Activated naive CD4-positive, alpha-beta T cell treated with anti-CD3 and anti-CD28 coated beads for 36 hours (primary cell): ENCODE measurements around the gene THSD4. TPM values are rescaled to one million over a fixed set of nuclear protein-coding genes. Genes with fewer than 3 reads are reported as not detected.
"Not testable (repeated sequence)": the region's sequence is repeated elsewhere in the genome, so short reads cannot be mapped to it uniquely, and the experiment has no call there.

Source experiments
- CTCF ChIA-PET: fragments of 350-600 bp; sonication (Branson Sonifier 250); formaldehyde crosslinking; loops from one replicate; lab custom pipeline; 2021; ENCODE audit warnings: antibody characterized with exemption; lab: Charles Lee
- DNase-seq: peaks from one replicate; pipeline ENCODE4 v3.0.0-alpha.2; 2020
- H3K27ac Mint-ChIP-seq: one replicate; pipeline ENCODE4 v1.8.0; 2021; ENCODE audit warnings: mild to moderate bottlenecking, mixed read lengths
- H3K27me3 Mint-ChIP-seq: one replicate; pipeline ENCODE4 v1.8.0; 2021; ENCODE audit warnings: low read depth, mixed read lengths
- H3K36me3 Mint-ChIP-seq: one replicate; pipeline ENCODE4 v1.8.0; 2021; ENCODE audit warnings: low read depth, mixed read lengths
- H3K4me1 Mint-ChIP-seq: one replicate; pipeline ENCODE4 v1.8.0; 2021; ENCODE audit warnings: low read depth, mixed read lengths
- H3K4me3 Mint-ChIP-seq: one replicate; pipeline ENCODE4 v1.8.0; 2021; ENCODE audit warnings: mild to moderate bottlenecking, moderate library complexity, mixed read lengths
- H3K9me3 Mint-ChIP-seq: one replicate; pipeline ENCODE4 v1.8.0; 2021; ENCODE audit warnings: mixed read lengths
- intact Hi-C: fragments of 100-400 bp; cut with micrococcal nuclease; formaldehyde crosslinking; loops from one replicate; pipeline ENCODE4 v1.15.1; 2023
- total RNA-seq, 2 experiments: library from RNA; stranded (reverse); gene quantifications; one replicate each; pipeline ENCODE4 v1.2.3, GENCODE V29; 2021

Gene THSD4
- total RNA-seq, 2 experiments from 2014 or later = not detected

DNA sequence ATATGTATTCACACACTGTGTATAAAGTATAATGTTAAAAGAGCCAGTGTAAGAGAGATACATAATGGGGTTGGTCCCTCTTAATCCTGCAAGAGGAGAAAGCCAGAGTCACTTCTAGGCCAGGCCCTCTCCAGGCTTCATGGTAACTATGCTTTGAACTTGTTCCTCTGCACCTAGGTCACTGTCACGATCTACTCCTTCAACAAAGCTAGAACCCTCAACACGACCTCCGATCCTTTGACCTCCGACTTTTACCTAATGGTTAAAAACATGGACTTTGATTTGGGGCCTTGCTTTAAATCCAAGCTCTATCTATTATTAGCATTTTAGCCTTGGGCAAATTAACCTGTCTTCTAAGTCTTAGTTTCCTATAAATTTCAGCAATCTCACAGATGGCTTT lies 541.2 kb downstream of the THSD4 start:
- Mint-ChIP-seq H3K36me3 (no peaks in the 10 kb centered on the region), H3K27me3 (peaks cover 11% of the 10 kb centered on the region), H3K27ac (no peak overlapping the region), H3K4me3 (no peak overlapping the region), H3K9me3 (no peaks in the 10 kb centered on the region), H3K4me1 (no peaks in the 10 kb centered on the region)
- no peak for DNase-seq
- CTCF ChIA-PET = no interaction called here
- intact Hi-C loops = no loop called here

DNA sequence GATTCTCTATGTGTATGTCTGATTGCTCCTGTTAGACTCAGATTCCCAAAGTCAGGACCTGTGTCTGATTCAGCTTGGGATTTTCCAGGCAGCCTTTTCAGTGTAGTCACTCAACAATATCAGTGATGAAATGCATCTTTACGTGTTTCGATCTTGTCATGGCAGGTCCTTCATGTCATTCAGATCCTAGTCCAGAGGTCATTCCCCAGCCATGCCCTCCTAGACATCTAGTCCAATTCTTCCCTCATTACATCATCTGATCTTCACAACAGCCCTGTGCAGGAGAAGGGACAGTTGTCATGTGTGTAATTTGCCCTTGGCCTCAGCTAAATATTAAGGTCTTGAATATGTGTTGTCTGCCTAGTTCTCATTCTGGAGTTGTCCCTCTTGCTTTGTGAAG lies 541.9 kb downstream of the THSD4 start:
- intact Hi-C loops = no loop called here
- CTCF ChIA-PET = no interaction called here
- H3K27me3 Mint-ChIP-seq = peaks cover 11% of the 10 kb centered on the region

DNA sequence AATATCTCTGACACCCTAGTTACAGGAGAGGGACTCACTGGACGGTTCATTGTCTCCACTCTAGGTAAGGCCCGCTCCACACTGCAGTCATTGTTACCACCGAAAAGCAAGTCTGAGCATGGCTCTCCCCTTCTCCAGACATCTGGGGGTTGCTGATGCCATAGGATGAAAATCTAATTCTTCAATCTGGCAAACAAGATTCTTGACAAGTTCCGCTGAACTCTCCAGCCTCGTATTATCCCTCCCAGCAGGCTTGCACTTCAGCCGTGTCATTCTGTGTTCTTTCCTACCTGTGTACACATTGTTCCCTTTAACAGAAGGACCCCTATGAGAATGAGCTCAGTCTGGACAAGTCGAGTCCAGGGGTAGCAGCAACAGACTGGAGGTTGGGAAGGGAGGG lies 542.8 kb downstream of the THSD4 start:
- CTCF ChIA-PET = no interaction called here
- no peak overlapping the region for H3K27ac Mint-ChIP-seq

More for the DNA sequence above, 541.9 kb downstream of the THSD4 start:
- H3K27ac Mint-ChIP-seq = no peak overlapping the region
- H3K36me3 Mint-ChIP-seq = no peaks in the 10 kb centered on the region
- no peaks in the 10 kb centered on the region for H3K4me1 Mint-ChIP-seq
- no peak overlapping the region for H3K4me3 Mint-ChIP-seq
- no peaks in the 10 kb centered on the region for H3K9me3 Mint-ChIP-seq
- no peak for DNase-seq

GRCh38 chr15:71658827-71659729 lies 543.8 kb downstream of the THSD4 start:
- peaks cover 19% of the 10 kb centered on the region for H3K27me3 Mint-ChIP-seq
- intact Hi-C loops = no loop called here
- no peaks in the 10 kb centered on the region for H3K4me1 Mint-ChIP-seq
- H3K9me3 Mint-ChIP-seq = no peaks in the 10 kb centered on the region
- H3K27ac Mint-ChIP-seq = no peak overlapping the region
- no peak for DNase-seq
- CTCF ChIA-PET = no interaction called here
- H3K36me3 Mint-ChIP-seq = no peaks in the 10 kb centered on the region
- no peak overlapping the region for H3K4me3 Mint-ChIP-seq

More for the DNA sequence above, 542.8 kb downstream of the THSD4 start:
- no peak for DNase-seq
- Mint-ChIP-seq H3K4me3 (no peak overlapping the region), H3K27me3 (peaks cover 16% of the 10 kb centered on the region), H3K4me1 (no peaks in the 10 kb centered on the region), H3K36me3 (no peaks in the 10 kb centered on the region), H3K9me3 (no peaks in the 10 kb centered on the region)
- intact Hi-C loops = no loop called here

GRCh38 chr15:71659730-71660067 lies 544.4 kb downstream of the THSD4 start:
- Mint-ChIP-seq H3K27ac (no peak overlapping the region), H3K27me3 (peaks cover 15% of the 10 kb centered on the region), H3K9me3 (no peaks in the 10 kb centered on the region), H3K36me3 (no peaks in the 10 kb centered on the region), H3K4me1 (no peaks in the 10 kb centered on the region), H3K4me3 (no peak overlapping the region)
- intact Hi-C loops = no loop called here
- CTCF ChIA-PET = no interaction called here
- no peak for DNase-seq

- Mint-ChIP-seq H3K27ac (no peak overlapping the region), H3K4me1 (no peaks in the 10 kb centered on the region), H3K4me3 (no peak overlapping the region), H3K9me3 (no peaks in the 10 kb centered on the region), H3K27me3 (peaks cover 15% of the 10 kb centered on the region), H3K36me3 (no peaks in the 10 kb centered on the region)
- CTCF ChIA-PET = interaction anchor here (0.6 kb wide), 1 partner anchor 69 kb away, joined by 4 read pairs; no protein-coding TSS in a partner anchor
- intact Hi-C loops = no loop called here
- no peak for DNase-seq
Measured at GRCh38 chr15:71660501-71660900, 545.2 kb downstream of the THSD4 start.

DNA sequence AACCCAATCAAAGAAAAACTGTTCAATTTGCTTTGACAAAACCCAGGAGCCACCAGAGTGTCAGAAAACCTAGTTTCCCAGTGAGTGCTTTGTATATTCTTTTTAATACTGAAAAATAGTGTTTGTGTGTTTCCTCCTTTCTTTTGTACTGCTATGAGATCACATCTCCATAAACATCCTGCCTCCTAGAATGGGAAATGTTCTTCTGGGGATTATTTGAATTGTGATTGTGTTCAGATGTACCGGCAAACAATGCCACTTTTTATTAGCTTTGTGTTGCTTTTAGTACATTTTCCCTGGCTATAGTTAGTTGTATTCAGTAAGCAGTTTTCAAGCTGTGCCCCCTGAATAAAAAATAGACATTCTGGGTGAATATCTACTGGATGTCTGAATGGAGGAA lies 547.0 kb downstream of the THSD4 start:
- Mint-ChIP-seq H3K9me3 (no peaks in the 10 kb centered on the region), H3K4me3 (no peak overlapping the region), H3K36me3 (no peaks in the 10 kb centered on the region), H3K27ac (no peak overlapping the region), H3K27me3 (peaks cover 14% of the 10 kb centered on the region), H3K4me1 (no peaks in the 10 kb centered on the region)
- DNase-seq = no peak
- intact Hi-C loops = no loop called here
- CTCF ChIA-PET = no interaction called here

GRCh38 chr15:71664622-71665021 lies 549.4 kb downstream of the THSD4 start:
- DNase-seq = no peak
- Mint-ChIP-seq H3K4me3 (no peak overlapping the region), H3K9me3 (no peaks in the 10 kb centered on the region), H3K36me3 (no peaks in the 10 kb centered on the region), H3K4me1 (no peaks in the 10 kb centered on the region), H3K27ac (no peak overlapping the region), H3K27me3 (peaks cover 21% of the 10 kb centered on the region)
- CTCF ChIA-PET = no interaction called here
- intact Hi-C loops = no loop called here

- no peaks in the 10 kb centered on the region for H3K9me3 Mint-ChIP-seq
- peaks cover 19% of the 10 kb centered on the region for H3K27me3 Mint-ChIP-seq
- no peaks in the 10 kb centered on the region for H3K4me1 Mint-ChIP-seq
- no peaks in the 10 kb centered on the region for H3K36me3 Mint-ChIP-seq
- CTCF ChIA-PET = no interaction called here
- intact Hi-C loops = no loop called here
- DNase-seq = no peak
- H3K4me3 Mint-ChIP-seq = no peak overlapping the region
- H3K27ac Mint-ChIP-seq = no peak overlapping the region
Measured at GRCh38 chr15:71666763-71667620, 551.7 kb downstream of the THSD4 start.

GRCh38 chr15:71669688-71670087 lies 554.4 kb downstream of the THSD4 start:
- intact Hi-C loops = no loop called here
- CTCF ChIA-PET = interaction anchor here (0.6 kb wide), 1 partner anchor 286 kb away, joined by 7 read pairs; no protein-coding TSS in a partner anchor
- Mint-ChIP-seq H3K4me3 (no peak overlapping the region), H3K36me3 (no peaks in the 10 kb centered on the region), H3K27ac (no peak overlapping the region), H3K27me3 (peaks cover 14% of the 10 kb centered on the region), H3K9me3 (no peaks in the 10 kb centered on the region), H3K4me1 (no peaks in the 10 kb centered on the region)
- no peak for DNase-seq

DNA sequence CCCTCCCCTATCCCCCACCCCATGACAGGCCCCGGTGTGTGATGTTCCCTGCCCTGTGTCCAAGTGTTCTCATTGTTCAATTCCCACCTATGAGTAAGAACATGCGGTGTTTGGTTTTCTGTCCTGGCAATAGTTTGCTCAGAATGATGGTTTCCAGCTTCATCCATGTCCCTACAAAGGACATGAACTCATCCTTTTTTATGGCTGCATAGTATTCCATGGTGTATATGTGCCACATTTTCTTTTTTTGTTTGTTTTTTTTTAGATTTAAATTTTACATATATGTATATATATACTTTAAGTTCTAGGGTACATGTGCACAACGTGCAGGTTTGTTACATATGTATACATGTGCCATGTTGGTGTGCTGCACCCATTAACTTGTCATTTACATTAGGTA lies 555.0 kb downstream of the THSD4 start:
- H3K4me3 Mint-ChIP-seq, H3K4me1 Mint-ChIP-seq, H3K9me3 Mint-ChIP-seq, H3K27ac Mint-ChIP-seq, DNase-seq, H3K36me3 Mint-ChIP-seq, intact Hi-C loops: not testable (repeated sequence)
- CTCF ChIA-PET = interaction anchor here (0.6 kb wide), 1 partner anchor 285 kb away, joined by 7 read pairs; no protein-coding TSS in a partner anchor
- peaks cover 14% of the 10 kb centered on the region for H3K27me3 Mint-ChIP-seq

DNA sequence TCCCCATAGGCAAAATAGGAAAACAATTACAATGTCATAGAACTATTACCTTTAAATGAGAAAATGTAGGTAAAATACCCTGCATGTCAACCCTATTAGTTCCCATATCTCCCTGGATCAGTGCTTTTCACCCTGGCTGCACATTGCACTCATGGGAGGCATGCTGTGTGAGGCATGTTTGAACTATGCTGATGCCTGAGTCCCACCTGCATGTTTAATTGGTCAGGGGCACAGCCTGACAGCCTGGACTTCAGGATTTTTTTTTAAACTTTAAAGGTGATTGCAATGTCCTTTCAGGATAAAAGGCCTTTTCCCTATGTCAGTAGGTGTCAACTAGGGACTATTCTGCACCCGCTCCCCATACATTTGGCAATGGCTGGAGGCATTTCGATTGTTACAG lies 559.1 kb downstream of the THSD4 start:
- intact Hi-C loops = no loop called here
- Mint-ChIP-seq H3K9me3 (no peaks in the 10 kb centered on the region), H3K4me3 (no peak overlapping the region), H3K27ac (no peak overlapping the region), H3K27me3 (peaks cover 12% of the 10 kb centered on the region), H3K4me1 (peaks cover 15% of the 10 kb centered on the region), H3K36me3 (no peaks in the 10 kb centered on the region)
- CTCF ChIA-PET = no interaction called here
- DNase-seq = no peak
